ENCODE measurements around the gene KLHL1.

Gene KLHL1

GRCh38 chr13:69737129-69737935 lies 370.9 kb downstream of the KLHL1 start:
- no peak for DNase-seq (ENCODE audit: low read depth in 1 of 2, low spot score in 1 of 2)
- no peak overlapping the region for H3K27ac ChIP-seq (replicated peaks)
- TF ChIP-seq, protein P1, sequence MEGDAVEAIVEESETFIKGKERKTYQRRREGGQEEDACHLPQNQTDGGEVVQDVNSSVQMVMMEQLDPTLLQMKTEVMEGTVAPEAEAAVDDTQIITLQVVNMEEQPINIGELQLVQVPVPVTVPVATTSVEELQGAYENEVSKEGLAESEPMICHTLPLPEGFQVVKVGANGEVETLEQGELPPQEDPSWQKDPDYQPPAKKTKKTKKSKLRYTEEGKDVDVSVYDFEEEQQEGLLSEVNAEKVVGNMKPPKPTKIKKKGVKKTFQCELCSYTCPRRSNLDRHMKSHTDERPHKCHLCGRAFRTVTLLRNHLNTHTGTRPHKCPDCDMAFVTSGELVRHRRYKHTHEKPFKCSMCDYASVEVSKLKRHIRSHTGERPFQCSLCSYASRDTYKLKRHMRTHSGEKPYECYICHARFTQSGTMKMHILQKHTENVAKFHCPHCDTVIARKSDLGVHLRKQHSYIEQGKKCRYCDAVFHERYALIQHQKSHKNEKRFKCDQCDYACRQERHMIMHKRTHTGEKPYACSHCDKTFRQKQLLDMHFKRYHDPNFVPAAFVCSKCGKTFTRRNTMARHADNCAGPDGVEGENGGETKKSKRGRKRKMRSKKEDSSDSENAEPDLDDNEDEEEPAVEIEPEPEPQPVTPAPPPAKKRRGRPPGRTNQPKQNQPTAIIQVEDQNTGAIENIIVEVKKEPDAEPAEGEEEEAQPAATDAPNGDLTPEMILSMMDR (IDR thresholded peaks at IDR 0.05; ENCODE audit: insufficient read depth, low read length) = no peak
- no peak for TF ChIP-seq POLR2AphosphoS5 (IDR thresholded peaks at IDR 0.05; ENCODE audit: low read depth)
- no peak for TF ChIP-seq SPI1 (IDR thresholded peaks at IDR 0.05; ENCODE audit: borderline replicate concordance, low read depth)
- no peak for TF ChIP-seq GABPA (IDR thresholded peaks at IDR 0.05; ENCODE audit: low read depth)
- TF ChIP-seq, protein P2, sequence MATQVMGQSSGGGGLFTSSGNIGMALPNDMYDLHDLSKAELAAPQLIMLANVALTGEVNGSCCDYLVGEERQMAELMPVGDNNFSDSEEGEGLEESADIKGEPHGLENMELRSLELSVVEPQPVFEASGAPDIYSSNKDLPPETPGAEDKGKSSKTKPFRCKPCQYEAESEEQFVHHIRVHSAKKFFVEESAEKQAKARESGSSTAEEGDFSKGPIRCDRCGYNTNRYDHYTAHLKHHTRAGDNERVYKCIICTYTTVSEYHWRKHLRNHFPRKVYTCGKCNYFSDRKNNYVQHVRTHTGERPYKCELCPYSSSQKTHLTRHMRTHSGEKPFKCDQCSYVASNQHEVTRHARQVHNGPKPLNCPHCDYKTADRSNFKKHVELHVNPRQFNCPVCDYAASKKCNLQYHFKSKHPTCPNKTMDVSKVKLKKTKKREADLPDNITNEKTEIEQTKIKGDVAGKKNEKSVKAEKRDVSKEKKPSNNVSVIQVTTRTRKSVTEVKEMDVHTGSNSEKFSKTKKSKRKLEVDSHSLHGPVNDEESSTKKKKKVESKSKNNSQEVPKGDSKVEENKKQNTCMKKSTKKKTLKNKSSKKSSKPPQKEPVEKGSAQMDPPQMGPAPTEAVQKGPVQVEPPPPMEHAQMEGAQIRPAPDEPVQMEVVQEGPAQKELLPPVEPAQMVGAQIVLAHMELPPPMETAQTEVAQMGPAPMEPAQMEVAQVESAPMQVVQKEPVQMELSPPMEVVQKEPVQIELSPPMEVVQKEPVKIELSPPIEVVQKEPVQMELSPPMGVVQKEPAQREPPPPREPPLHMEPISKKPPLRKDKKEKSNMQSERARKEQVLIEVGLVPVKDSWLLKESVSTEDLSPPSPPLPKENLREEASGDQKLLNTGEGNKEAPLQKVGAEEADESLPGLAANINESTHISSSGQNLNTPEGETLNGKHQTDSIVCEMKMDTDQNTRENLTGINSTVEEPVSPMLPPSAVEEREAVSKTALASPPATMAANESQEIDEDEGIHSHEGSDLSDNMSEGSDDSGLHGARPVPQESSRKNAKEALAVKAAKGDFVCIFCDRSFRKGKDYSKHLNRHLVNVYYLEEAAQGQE (IDR thresholded peaks at IDR 0.05; ENCODE audit: insufficient replicate concordance, low read depth) = no peak

DNA sequence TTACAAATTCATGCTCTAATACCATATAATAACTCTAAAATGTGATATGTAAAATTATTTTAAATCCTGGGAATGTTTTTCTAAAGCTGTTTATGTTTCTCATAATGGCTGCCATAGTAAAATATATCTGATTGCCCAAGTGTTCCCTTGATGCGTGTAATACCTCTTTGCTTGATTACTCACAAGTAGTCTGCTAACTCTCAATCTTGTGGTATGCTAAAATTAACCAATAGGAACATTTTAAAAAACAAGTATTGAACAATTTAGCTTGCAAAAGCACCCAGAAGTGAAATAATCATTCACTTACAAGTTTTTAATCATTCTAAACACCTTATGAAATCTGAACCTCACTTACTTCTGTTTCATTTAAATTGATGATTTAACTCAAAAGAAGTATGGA lies 386.6 kb downstream of the KLHL1 start:
- H3K27me3 ChIP-seq (ENCODE audit: insufficient read depth, poor library complexity, severe bottlenecking) = no peaks in the 10 kb centered on the region
- DNase-seq (ENCODE audit: low read depth in 1 of 2, low spot score in 1 of 2) = no peak
- no peak overlapping the region for H3K4me3 ChIP-seq (replicated peaks; ENCODE audit: insufficient read depth, low read length)
- H3K27ac ChIP-seq (replicated peaks) = no peak overlapping the region
- TF ChIP-seq GABPA (IDR thresholded peaks at IDR 0.05; ENCODE audit: low read depth) = no peak
- TF ChIP-seq, protein P1 (IDR thresholded peaks at IDR 0.05; ENCODE audit: insufficient read depth, low read length) = no peak
- no peak for TF ChIP-seq POLR2AphosphoS5 (IDR thresholded peaks at IDR 0.05; ENCODE audit: low read depth)
- TF ChIP-seq, protein P2 (IDR thresholded peaks at IDR 0.05; ENCODE audit: insufficient replicate concordance, low read depth) = no peak
- TF ChIP-seq SPI1 (IDR thresholded peaks at IDR 0.05; ENCODE audit: borderline replicate concordance, low read depth) = no peak

More at GRCh38 chr13:69737129-69737935, 370.9 kb downstream of the KLHL1 start:
- H3K27me3 ChIP-seq (ENCODE audit: insufficient read depth, poor library complexity, severe bottlenecking) = no peaks in the 10 kb centered on the region
- H3K4me3 ChIP-seq (replicated peaks; ENCODE audit: insufficient read depth, low read length) = no peak overlapping the region

DNA sequence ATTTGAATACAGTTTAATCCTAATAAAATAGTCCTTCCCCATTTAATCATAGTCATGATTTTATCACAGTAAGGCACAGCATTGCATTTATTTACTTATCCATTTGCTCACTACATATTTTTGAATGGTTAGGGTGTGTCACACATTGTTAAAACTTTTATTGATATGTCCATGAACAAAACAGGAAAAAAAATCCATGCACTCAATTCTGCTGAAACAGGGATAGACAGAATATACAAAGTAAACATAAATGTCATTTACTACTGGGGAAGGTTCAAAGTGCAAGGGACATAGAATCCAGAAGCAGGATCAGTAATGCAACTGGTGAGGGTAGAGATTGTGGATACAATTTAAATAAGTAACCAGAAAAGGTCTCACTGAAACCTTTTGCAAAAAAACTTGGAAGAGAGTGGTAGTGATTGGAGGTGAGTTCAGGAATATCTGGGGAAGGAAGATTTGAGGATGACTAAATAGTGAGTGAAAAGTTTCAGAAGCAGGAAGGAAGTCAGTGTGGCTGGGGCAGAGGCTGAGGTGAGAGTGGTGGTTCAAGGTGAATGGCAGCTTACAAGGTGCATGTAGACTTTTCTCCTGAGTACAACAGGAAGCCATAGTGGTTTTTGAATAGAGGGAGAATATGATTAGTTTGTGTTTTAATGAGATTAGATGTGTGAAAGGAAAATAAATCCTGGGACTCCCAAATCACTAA lies 387.8 kb downstream of the KLHL1 start:
- no peak overlapping the region for H3K4me3 ChIP-seq (replicated peaks; ENCODE audit: insufficient read depth, low read length)
- no peak overlapping the region for H3K27ac ChIP-seq (replicated peaks)
- H3K27me3 ChIP-seq (ENCODE audit: insufficient read depth, poor library complexity, severe bottlenecking) = no peaks in the 10 kb centered on the region
- TF ChIP-seq, protein P2 (IDR thresholded peaks at IDR 0.05; ENCODE audit: insufficient replicate concordance, low read depth) = no peak
- TF ChIP-seq POLR2AphosphoS5 (IDR thresholded peaks at IDR 0.05; ENCODE audit: low read depth) (no peak), GABPA (IDR thresholded peaks at IDR 0.05; ENCODE audit: low read depth) (no peak), SPI1 (IDR thresholded peaks at IDR 0.05; ENCODE audit: borderline replicate concordance, low read depth) (no peak)
- TF ChIP-seq, protein P1 (IDR thresholded peaks at IDR 0.05; ENCODE audit: insufficient read depth, low read length) = no peak
- no peak for DNase-seq (ENCODE audit: low read depth in 1 of 2, low spot score in 1 of 2)
